ENCODE results near the gene PNP. TPM values are rescaled to one million over a fixed set of nuclear protein-coding genes. Genes with fewer than 3 reads are reported as not detected.
"Not testable (repeated sequence)": the region's sequence is repeated elsewhere in the genome, so short reads cannot be mapped to it uniquely, and the experiment has no call there.

Gene PNP
- total and polyA plus RNA-seq, 11 donors = 4.2 to 38.5 (median 10.5) TPM

GRCh38 chr14:20499108-20499507 lies 29.9 kb downstream of the PNP start:
- TF ChIP-seq CTCF (IDR thresholded peaks at IDR 0.05) = no peak
- TF ChIP-seq POLR2A (IDR thresholded peaks at IDR 0.05) = no peak
- intact Hi-C loops (cut with DNase I) = no loop called here
- ATAC-seq = peak in 2 of 4 donors; percentile 56 to 91
- Histone ChIP-seq H3K27me3 (no peaks in the 10 kb centered on the region), H3K4me1 (peaks cover 0 to 38% (median 4%) of the 10 kb centered on the region in 12 donors), H3K36me3 (no peaks in the 10 kb centered on the region), H3K27ac (peak overlapping the region; percentile 59 to 87 (median 70)), H3K9me3 (no peaks in the 10 kb centered on the region), H3K4me3 (no peak overlapping the region)
- WGBS, 4 donors = 55 to 69% (median 59%) methylated on average over 4 of the region's 4 CpGs
- DNase-seq = no peak

- WGBS, 4 donors = 83 to 88% (median 87%) methylated on average over 5 of the region's 5 CpGs
- no peak for ATAC-seq
- TF ChIP-seq CTCF (IDR thresholded peaks at IDR 0.05) (no peak), POLR2A (IDR thresholded peaks at IDR 0.05) (no peak)
Measured at GRCh38 chr14:20499881-20500280, 30.7 kb downstream of the PNP start.

GRCh38 chr14:20501346-20501745 lies 32.1 kb downstream of the PNP start:
- H3K4me3 ChIP-seq = no peak overlapping the region
- WGBS, 4 donors = 97 to 100% (median 99%) methylated on average over 2 of the region's 2 CpGs
- TF ChIP-seq POLR2A (IDR thresholded peaks at IDR 0.05) (no peak), CTCF (IDR thresholded peaks at IDR 0.05) (no peak)
- ATAC-seq (no peak), DNase-seq (no peak)
- no peaks in the 10 kb centered on the region for H3K36me3 ChIP-seq
- intact Hi-C loops (cut with DNase I) = no loop called here
- H3K27me3 ChIP-seq = no peaks in the 10 kb centered on the region
- peaks cover 0 to 21% (median 4%) of the 10 kb centered on the region in 12 donors for H3K4me1 ChIP-seq
- H3K9me3 ChIP-seq = no peaks in the 10 kb centered on the region
- no peak overlapping the region for H3K27ac ChIP-seq

More at GRCh38 chr14:20499881-20500280, 30.7 kb downstream of the PNP start:
- no peak overlapping the region for H3K4me3 ChIP-seq
- no peaks in the 10 kb centered on the region for H3K9me3 ChIP-seq
- H3K27me3 ChIP-seq = no peaks in the 10 kb centered on the region
- intact Hi-C loops (cut with DNase I) = no loop called here
- no peaks in the 10 kb centered on the region for H3K36me3 ChIP-seq
- no peak for DNase-seq
- H3K4me1 ChIP-seq = peaks cover 0 to 31% (median 4%) of the 10 kb centered on the region in 12 donors
- H3K27ac ChIP-seq = peak overlapping the region in 8 of 12 donors; percentile 35 to 83 (median 70)

GRCh38 chr14:20503898-20504297 lies 34.7 kb downstream of the PNP start:
- Histone ChIP-seq H3K36me3 (no peaks in the 10 kb centered on the region), H3K9me3 (no peaks in the 10 kb centered on the region), H3K4me1 (peaks cover 0 to 13% (median under 1%) of the 10 kb centered on the region in 12 donors), H3K27ac (peak overlapping the region in 4 of 12 donors; percentile 28 to 63 (median 35)), H3K27me3 (no peaks in the 10 kb centered on the region), H3K4me3 (no peak overlapping the region)
- ATAC-seq (peak in 1 of 4 donors; percentile 49), DNase-seq (peak in 1 of 5 donors; percentile 15)
- intact Hi-C loops (cut with DNase I) = no loop called here
- 45 to 54% (median 51%) methylated on average over 6 of the region's 6 CpGs for WGBS, 4 donors
- no peak for TF ChIP-seq POLR2A (IDR thresholded peaks at IDR 0.05)
- no peak for TF ChIP-seq CTCF (IDR thresholded peaks at IDR 0.05)

GRCh38 chr14:20506276-20506675 lies 37.1 kb downstream of the PNP start:
- H3K27ac ChIP-seq; H3K27me3 ChIP-seq; DNase-seq; H3K9me3 ChIP-seq; H3K4me3 ChIP-seq; ATAC-seq; intact Hi-C loops (cut with DNase I); H3K36me3 ChIP-seq: not testable (repeated sequence)
- H3K4me1 ChIP-seq = peaks cover 0 to 12% (median 0%) of the 10 kb centered on the region in 12 donors
- 79 to 98% methylated on average over 4 to 29 of the region's 30 CpGs; no CpG with 5 or more reads in 2 of the 4 donors for WGBS, 4 donors

- H3K27ac ChIP-seq; H3K4me3 ChIP-seq; H3K27me3 ChIP-seq; ATAC-seq; intact Hi-C loops (cut with DNase I); DNase-seq; H3K9me3 ChIP-seq; H3K36me3 ChIP-seq: not testable (repeated sequence)
- 87% methylated on average over 6 of the region's 30 CpGs; no CpG with 5 or more reads in 3 of the 4 donors for WGBS, 4 donors
- peaks cover 0 to 12% (median 0%) of the 10 kb centered on the region in 12 donors for H3K4me1 ChIP-seq
Measured at GRCh38 chr14:20506752-20507151, 37.5 kb downstream of the PNP start.

GRCh38 chr14:20507537-20507936 lies 38.3 kb downstream of the PNP start:
- WGBS, 4 donors = 89 to 98% (median 90%) methylated on average over 2 to 3 of the region's 3 CpGs
- ATAC-seq; H3K27me3 ChIP-seq; H3K36me3 ChIP-seq; DNase-seq; H3K9me3 ChIP-seq; intact Hi-C loops (cut with DNase I); H3K4me3 ChIP-seq; H3K27ac ChIP-seq: not testable (repeated sequence)
- H3K4me1 ChIP-seq = peaks cover 0 to 13% (median 0%) of the 10 kb centered on the region in 12 donors
